GM19240 (cell line): Measurements from ENCODE around the gene DRC1.

Experiments used
- DNase-seq: peaks from one replicate; pipeline ENCODE4 v3.0.0; 2011; ENCODE audit warnings: low spot score; ENCODE audit not compliant: insufficient read length

Gene DRC1

GRCh38 chr2:26444236-26444635 lies 42.5 kb downstream of the DRC1 start:
- DNase-seq: no peak

GRCh38 chr2:26448651-26449050 lies 46.9 kb downstream of the DRC1 start:
- DNase-seq: no peak

GRCh38 chr2:26449278-26450030 lies 47.7 kb downstream of the DRC1 start:
- no peak for DNase-seq

GRCh38 chr2:26450031-26450635 lies 48.4 kb downstream of the DRC1 start:
- no peak for DNase-seq

GRCh38 chr2:26451700-26452099 lies 50.0 kb downstream of the DRC1 start:
- DNase-seq: no peak

- DNase-seq: no peak
Observed at GRCh38 chr2:26453421-26454329, 52.0 kb downstream of the DRC1 start.

GRCh38 chr2:26454561-26455001 lies 52.9 kb downstream of the DRC1 start:
- DNase-seq: no peak

- no peak for DNase-seq
Observed at GRCh38 chr2:26455037-26455669, 53.4 kb downstream of the DRC1 start.

- DNase-seq: no peak
Observed at GRCh38 chr2:26455670-26456439, 54.1 kb downstream of the DRC1 start.

GRCh38 chr2:26456440-26457250 lies 54.9 kb downstream of the DRC1 start:
- DNase-seq: no peak

- DNase-seq: no peak
Observed at GRCh38 chr2:26457251-26457666, 55.5 kb downstream of the DRC1 start.

- DNase-seq: no peak
Observed at GRCh38 chr2:26457695-26458364, 56.1 kb downstream of the DRC1 start.

- no peak for DNase-seq
Observed at GRCh38 chr2:26458365-26459042, 56.8 kb downstream of the DRC1 start.

- no peak for DNase-seq
Observed at GRCh38 chr2:26459991-26460612, 58.4 kb downstream of the DRC1 start.

- no peak for DNase-seq
Observed at GRCh38 chr2:26460613-26461031, 58.9 kb downstream of the DRC1 start.

GRCh38 chr2:26461601-26462023 lies 59.9 kb downstream of the DRC1 start:
- DNase-seq: no peak

- no peak for DNase-seq
Observed at GRCh38 chr2:26462100-26462499, 60.4 kb downstream of the DRC1 start.

- DNase-seq: no peak
Observed at GRCh38 chr2:26462511-26463243, 61.0 kb downstream of the DRC1 start.
